ENCODE measurements around the gene TTC7B. TPM values are rescaled to one million over a fixed set of nuclear protein-coding genes. Genes with fewer than 3 reads are reported as not detected.

TTC7B gene
- total and polyA plus RNA-seq, 2 of the 8 experiments (the other 6 are each of a cell fraction or from before 2014, with no cell fraction given): 23.7 to 34.0 TPM

DNA sequence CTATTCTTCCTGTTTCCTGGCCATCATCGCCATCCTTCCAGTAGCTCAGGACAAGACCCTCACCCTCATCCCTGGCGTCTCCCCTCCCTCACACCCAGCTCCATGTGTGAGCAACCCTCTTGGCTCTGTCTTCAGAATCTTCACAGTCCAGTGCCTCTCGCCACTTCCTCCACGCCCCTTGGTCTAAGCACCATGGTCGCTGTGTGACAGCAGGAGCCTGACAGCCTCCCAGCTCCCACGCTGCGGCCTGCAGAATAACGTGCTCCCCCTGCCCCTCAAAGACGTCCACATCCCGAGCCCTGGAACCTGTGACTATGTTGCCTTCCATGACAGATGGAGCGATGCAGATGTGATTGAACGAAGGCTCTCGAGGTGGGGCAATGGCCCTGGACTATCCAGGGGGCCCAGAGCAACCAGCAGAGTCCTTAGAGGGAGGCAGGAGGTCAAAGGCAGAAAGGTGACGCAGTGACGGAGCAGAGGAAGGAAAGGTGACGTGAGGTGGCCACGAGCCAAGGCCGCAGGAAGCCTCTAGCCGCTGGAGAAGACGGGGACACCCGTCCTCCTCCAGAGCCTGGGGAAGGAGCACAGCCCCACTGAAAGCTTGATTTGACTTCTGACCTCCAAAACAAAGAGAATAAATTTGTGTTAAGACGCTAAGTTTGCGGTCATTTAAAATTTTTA, 279.6 kb downstream of the TTC7B start:
- WGBS, 2 experiments (ENCODE audit: extremely low coverage in 1 of 2, insufficient coverage in 1 of 2, insufficient read length in 1 of 2, insufficient replicate concordance in 2 of 2, low coverage in 1 of 2, low lambda C conversion rate in 2 of 2, missing lambda C conversion rate in 1 of 2): 87% methylated on average over 23 of the region's 23 CpGs; no CpG with 5 or more reads in 1 of the 2 experiments
- no peak overlapping the region for H3K14ac ChIP-seq (ENCODE audit: insufficient read length)
- no peak overlapping the region for H4K5ac ChIP-seq (ENCODE audit: insufficient read length, low read depth, low read length)
- H3K4me3 ChIP-seq (ENCODE audit: extremely low read depth in 1 of 4, insufficient read depth in 2 of 4, low read depth in 3 of 4, low read length in 4 of 4): no peak overlapping the region
- FAIRE-seq: no peak
- no peak overlapping the region; the same call in 1 of the 2 replicates for H3K18ac ChIP-seq (ENCODE audit: extremely low read depth, low read length)
- H3K4me1 ChIP-seq (replicated peaks in 1 of 4; ENCODE audit: control insufficient read depth in 3 of 4, insufficient read depth in 4 of 4, low read length in 3 of 4): peaks cover 0 to 8% (median 1%) of the 10 kb centered on the region in 4 experiments; a peak in 4 of 7 replicates
- H2AFZ ChIP-seq (ENCODE audit: low read length): no peak overlapping the region
- H2BK120ac ChIP-seq (replicated peaks; ENCODE audit: low read depth, low read length): no peak overlapping the region
- 0 out of 2 replicates have a peak overlapping the region, but pooled peaks have one; percentile 6 for H2BK15ac ChIP-seq (ENCODE audit: low read length)
- peak overlapping the region; percentile 16; the same call in 1 of the 2 replicates for H4K8ac ChIP-seq (ENCODE audit: extremely low read depth, insufficient read depth, low read length)
- no peaks in the 10 kb centered on the region for H3K79me2 ChIP-seq (ENCODE audit: control insufficient read depth in 1 of 2, insufficient read depth in 2 of 2, low read length in 2 of 2)
- ChIA-PET POLR2A (ENCODE audit: partially characterized antibody) (interaction anchor here (1.4 kb wide), 1 partner anchor 8 kb away, joined by 5 read pairs; no protein-coding TSS in a partner anchor), CTCF (ENCODE audit: partially characterized antibody) (interaction anchor here (0.8 to 1.6 kb wide), 10 partner anchors 10 to 160 kb away, joined by 3 to 9 read pairs (median 3); no protein-coding TSS in a partner anchor)
- H3K23ac ChIP-seq (ENCODE audit: insufficient read length): no peak overlapping the region
- H4K91ac ChIP-seq (replicated peaks; ENCODE audit: insufficient read length, low read length): no peak overlapping the region
- H2BK5ac ChIP-seq (ENCODE audit: low read depth, low read length): peak overlapping the region; percentile 52; the same call in 1 of the 2 replicates
- no peaks in the 10 kb centered on the region for H3K36me3 ChIP-seq (ENCODE audit: control insufficient read depth in 2 of 4, insufficient read depth in 4 of 4, low read length in 3 of 4)
- DNase-seq (ENCODE audit: low read depth in 1 of 2, low spot score in 2 of 2): no peak
- H2BK12ac ChIP-seq (ENCODE audit: low read depth, low read length): no peak overlapping the region
- no peak overlapping the region for H3K4ac ChIP-seq (replicated peaks; ENCODE audit: insufficient read length, low read depth, low read length)
- no peaks in the 10 kb centered on the region for H3K27me3 ChIP-seq (replicated peaks in 1 of 4; ENCODE audit: control insufficient read depth in 3 of 4, extremely low read depth in 1 of 4, insufficient read depth in 3 of 4, low read length in 3 of 4)
- peaks cover 2% of the 10 kb centered on the region; the same call in 1 of the 2 replicates for H3K23me2 ChIP-seq (ENCODE audit: low read depth, low read length)
- no peak overlapping the region for H3K9ac ChIP-seq (replicated peaks in 1 of 4; ENCODE audit: extremely low read depth in 1 of 4, low read depth in 3 of 4, low read length in 3 of 4)
- no peak overlapping the region for H2AK5ac ChIP-seq (ENCODE audit: low read depth, low read length)
- no peaks in the 10 kb centered on the region; the same call in 1 of the 2 replicates for H3K79me1 ChIP-seq (ENCODE audit: low read depth, low read length)
- no peak overlapping the region for H3K27ac ChIP-seq (ENCODE audit: low read depth, low read length)
- no peak overlapping the region for H3K4me2 ChIP-seq (ENCODE audit: insufficient read depth in 1 of 2, low read depth in 2 of 2, low read length in 2 of 2)
- no peaks in the 10 kb centered on the region for H4K20me1 ChIP-seq (replicated peaks in 1 of 2; ENCODE audit: control insufficient read depth in 1 of 2, insufficient read depth in 2 of 2, low read length in 2 of 2)
- H3K9me3 ChIP-seq (ENCODE audit: insufficient read depth in 2 of 2, low read depth in 1 of 2, low read length in 1 of 2): no peaks in the 10 kb centered on the region
- H3K56ac ChIP-seq (replicated peaks; ENCODE audit: insufficient read length, low read depth, low read length): no peak overlapping the region
- H2BK20ac ChIP-seq (ENCODE audit: low read length): 0 out of 2 replicates have a peak overlapping the region, but pooled peaks have one; percentile 72
- TF ChIP-seq BACH1 (IDR thresholded peaks at IDR 0.05; ENCODE audit: low read length) (no peak), CHD2 (IDR thresholded peaks at IDR 0.05; ENCODE audit: low read length) (no peak), NRF1 (IDR thresholded peaks at IDR 0.05; ENCODE audit: low read depth, low read length) (no peak), EZH2 (IDR thresholded peaks at IDR 0.05; ENCODE audit: low read depth, low read length, severe bottlenecking) (no peak), EGR1 (IDR thresholded peaks at IDR 0.05; ENCODE audit: borderline replicate concordance, low read depth, low read length) (no peak), SIN3A (conservative IDR thresholded peaks at IDR 0.05 in 1 of 2, IDR thresholded peaks at IDR 0.05 in 1 of 2; ENCODE audit: low read depth in 1 of 2, low read length in 2 of 2) (no peak), TAF1 (IDR thresholded peaks at IDR 0.05; ENCODE audit: low read depth, low read length) (no peak), SP1 (IDR thresholded peaks at IDR 0.05; ENCODE audit: low read depth, low read length) (no peak), RAD21 (IDR thresholded peaks at IDR 0.05 in 1 of 2, conservative IDR thresholded peaks at IDR 0.05 in 1 of 2; ENCODE audit: low read depth in 2 of 2, low read length in 2 of 2) (no peak), HDAC6 (IDR thresholded peaks at IDR 0.05; ENCODE audit: low read depth, low read length) (no peak), SUZ12 (IDR thresholded peaks at IDR 0.05; ENCODE audit: low read length) (no peak), POU5F1 (IDR thresholded peaks at IDR 0.05; ENCODE audit: low read depth, low read length) (no peak)
